Left ventricle myocardium inferior (tissue), 1 donor: ENCODE results near the gene ESD. TPM values are rescaled to one million over a fixed set of nuclear protein-coding genes. Genes with fewer than 3 reads are reported as not detected.
"Not testable (repeated sequence)": the region's sequence is repeated elsewhere in the genome, so short reads cannot be mapped to it uniquely, and the experiment has no call there.

Experiments
- DNase-seq: peaks from one replicate; pipeline ENCODE4 v3.0.0-alpha.2; 2020
- H3K27ac ChIP-seq: fragments of 200-600 bp; replicated peaks from 2 replicates; pipeline ENCODE4 v1.8.0; 2021
- H3K27me3 ChIP-seq: fragments of 200-600 bp; 2 replicates; pipeline ENCODE4 v1.8.0; 2021; ENCODE audit warnings: low read depth
- H3K36me3 ChIP-seq: fragments of 200-600 bp; 2 replicates; pipeline ENCODE4 v1.8.0; 2021
- H3K4me1 ChIP-seq: fragments of 200-600 bp; 2 replicates; pipeline ENCODE4 v1.8.0; 2021
- H3K4me3 ChIP-seq: fragments of 200-600 bp; 2 replicates; pipeline ENCODE4 v1.8.0; 2021; ENCODE audit warnings: mild to moderate bottlenecking, moderate library complexity
- H3K9me3 ChIP-seq: fragments of 200-600 bp; replicated peaks from 2 replicates; pipeline ENCODE4 v1.8.0; 2021
- intact Hi-C: fragments of 100-400 bp; cut with micrococcal nuclease; formaldehyde crosslinking; loops from one replicate; pipeline ENCODE4 v1.11.0; 2022
- total RNA-seq: library from RNA; stranded (reverse); fragmentation: NEBNext Ultra II Directional; extraction: Animal tissue kit (Norgen Biotek cat#: 25700); gene quantifications from one replicate; pipeline ENCODE4 v1.2.1, GENCODE V29; 2021
- TF ChIP-seq, protein P1 (sequence below): fragments of 200-600 bp; IDR thresholded peaks from 2 replicates; pipeline ENCODE4 v1.8.0; 2021; ENCODE audit warnings: antibody characterized with exemption, mild to moderate bottlenecking, borderline replicate concordance
- donor health status: DM: no; HTN: yes; CAD: no; lungs with severe emphysema.

The ESD gene
- total RNA-seq, 1 donor from 2014 or later, result 98.5 TPM

DNA sequence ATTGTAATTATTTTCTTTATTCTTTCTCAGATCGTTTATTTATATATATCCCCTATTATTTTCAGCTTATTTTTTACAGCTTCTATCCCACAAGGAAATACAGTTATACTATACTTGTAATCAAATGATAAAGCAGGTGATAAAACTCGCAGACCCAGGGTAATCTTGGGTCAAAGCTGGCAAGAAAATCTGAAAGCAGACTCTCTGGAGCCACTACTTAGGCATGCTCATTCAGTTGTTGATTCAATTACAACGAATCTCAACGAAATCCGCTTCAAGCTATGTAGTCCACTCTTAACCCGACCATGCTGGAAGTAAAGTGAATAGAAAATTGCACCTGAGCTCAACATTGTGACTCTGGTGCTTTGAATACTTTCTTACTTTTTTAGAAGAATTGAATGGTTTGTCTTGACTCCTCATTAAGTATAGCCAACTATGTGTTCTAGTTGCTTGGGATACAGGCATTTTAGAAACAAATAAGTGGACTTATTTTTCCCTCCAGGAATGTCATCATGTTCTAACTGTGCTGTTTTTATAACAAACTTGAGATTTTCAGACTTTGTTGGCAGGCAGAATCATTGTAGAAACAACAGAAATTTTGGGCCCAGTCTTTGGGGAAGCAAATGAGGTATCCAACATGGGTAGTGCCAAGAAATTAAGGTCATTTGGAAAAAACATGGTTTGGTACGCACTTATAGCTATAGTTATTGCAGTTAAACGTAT lies 21.4 kb downstream of the ESD start:
- H3K9me3 ChIP-seq, result no peaks in the 10 kb centered on the region
- intact Hi-C loops, result no loop called here
- TF ChIP-seq, protein P1, sequence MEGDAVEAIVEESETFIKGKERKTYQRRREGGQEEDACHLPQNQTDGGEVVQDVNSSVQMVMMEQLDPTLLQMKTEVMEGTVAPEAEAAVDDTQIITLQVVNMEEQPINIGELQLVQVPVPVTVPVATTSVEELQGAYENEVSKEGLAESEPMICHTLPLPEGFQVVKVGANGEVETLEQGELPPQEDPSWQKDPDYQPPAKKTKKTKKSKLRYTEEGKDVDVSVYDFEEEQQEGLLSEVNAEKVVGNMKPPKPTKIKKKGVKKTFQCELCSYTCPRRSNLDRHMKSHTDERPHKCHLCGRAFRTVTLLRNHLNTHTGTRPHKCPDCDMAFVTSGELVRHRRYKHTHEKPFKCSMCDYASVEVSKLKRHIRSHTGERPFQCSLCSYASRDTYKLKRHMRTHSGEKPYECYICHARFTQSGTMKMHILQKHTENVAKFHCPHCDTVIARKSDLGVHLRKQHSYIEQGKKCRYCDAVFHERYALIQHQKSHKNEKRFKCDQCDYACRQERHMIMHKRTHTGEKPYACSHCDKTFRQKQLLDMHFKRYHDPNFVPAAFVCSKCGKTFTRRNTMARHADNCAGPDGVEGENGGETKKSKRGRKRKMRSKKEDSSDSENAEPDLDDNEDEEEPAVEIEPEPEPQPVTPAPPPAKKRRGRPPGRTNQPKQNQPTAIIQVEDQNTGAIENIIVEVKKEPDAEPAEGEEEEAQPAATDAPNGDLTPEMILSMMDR, result no peak
- H3K4me3 ChIP-seq, result no peak overlapping the region
- H3K27ac ChIP-seq, result no peak overlapping the region
- peaks cover 13% of the 10 kb centered on the region for H3K4me1 ChIP-seq
- H3K36me3 ChIP-seq, result peaks cover 97% of the 10 kb centered on the region
- DNase-seq, result no peak
- no peaks in the 10 kb centered on the region for H3K27me3 ChIP-seq

DNA sequence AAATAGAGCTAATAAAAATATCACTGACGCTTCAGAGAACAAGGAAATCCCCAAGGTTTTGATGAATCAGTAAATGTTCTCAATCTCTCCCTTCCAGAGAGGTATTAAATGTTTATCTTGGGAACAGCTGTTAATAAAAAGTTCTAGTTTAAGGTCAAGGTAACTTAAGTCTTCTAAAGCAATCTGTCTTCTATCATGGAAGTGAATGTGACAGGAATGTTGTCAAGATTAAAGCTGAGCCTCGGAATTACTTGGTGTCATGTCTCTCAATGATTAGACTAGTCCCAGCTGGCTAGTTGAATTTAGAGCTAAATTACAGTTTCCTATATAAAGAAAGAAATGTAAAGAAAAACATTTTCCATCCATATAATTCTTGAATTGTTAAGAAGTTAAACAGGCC lies 23.4 kb downstream of the ESD start:
- intact Hi-C loops, result no loop called here
- Histone ChIP-seq H3K4me3 (no peak overlapping the region), H3K4me1 (peaks cover 13% of the 10 kb centered on the region), H3K9me3 (no peaks in the 10 kb centered on the region), H3K36me3 (peaks cover 89% of the 10 kb centered on the region), H3K27ac (no peak overlapping the region), H3K27me3 (no peaks in the 10 kb centered on the region)
- TF ChIP-seq, protein P1, result no peak
- DNase-seq, result no peak

DNA sequence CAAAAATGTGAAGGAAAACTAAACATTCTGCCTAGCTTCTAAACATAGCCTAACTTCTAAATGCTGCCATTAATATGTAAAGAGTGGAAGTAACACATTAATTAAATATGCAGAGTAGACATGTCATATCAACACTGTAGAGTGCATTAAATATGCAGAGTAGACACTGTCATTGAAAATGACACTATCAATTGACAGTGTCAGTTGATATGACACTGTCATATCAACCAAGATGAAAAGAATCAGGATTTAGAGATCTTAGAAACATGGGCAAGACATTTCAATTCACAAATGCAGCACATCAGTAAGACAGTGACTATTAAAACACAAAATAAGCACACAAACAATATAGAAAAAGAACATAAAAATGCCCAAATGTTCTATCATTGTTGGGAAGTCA lies 25.3 kb downstream of the ESD start:
- TF ChIP-seq, protein P1, result no peak
- Histone ChIP-seq H3K27ac (no peak overlapping the region), H3K27me3 (no peaks in the 10 kb centered on the region), H3K4me3 (no peak overlapping the region), H3K4me1 (peaks cover 13% of the 10 kb centered on the region), H3K36me3 (peaks cover 71% of the 10 kb centered on the region), H3K9me3 (no peaks in the 10 kb centered on the region)
- DNase-seq, result no peak
- intact Hi-C loops, result no loop called here

DNA sequence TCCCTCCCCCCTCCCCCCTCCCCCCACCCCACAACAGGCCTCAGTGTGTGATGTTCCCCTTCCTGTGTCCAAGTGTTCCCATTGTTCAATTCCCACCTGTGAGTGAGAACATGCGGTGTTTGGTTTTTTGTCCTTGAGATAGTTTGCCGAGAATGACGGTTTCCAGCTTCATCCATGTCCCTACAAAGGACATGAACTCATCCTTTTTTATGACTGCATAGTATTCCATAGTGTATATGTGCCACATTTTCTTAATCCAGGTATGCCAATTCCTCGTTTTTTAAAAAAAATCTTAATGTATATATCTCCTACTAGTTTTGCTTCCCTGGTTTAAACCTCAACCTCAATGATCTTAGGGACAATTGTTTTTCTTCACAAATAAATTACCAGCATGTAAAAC lies 27.0 kb downstream of the ESD start:
- DNase-seq, intact Hi-C loops: not testable (repeated sequence)
- H3K36me3 ChIP-seq, result peaks cover 56% of the 10 kb centered on the region

DNA sequence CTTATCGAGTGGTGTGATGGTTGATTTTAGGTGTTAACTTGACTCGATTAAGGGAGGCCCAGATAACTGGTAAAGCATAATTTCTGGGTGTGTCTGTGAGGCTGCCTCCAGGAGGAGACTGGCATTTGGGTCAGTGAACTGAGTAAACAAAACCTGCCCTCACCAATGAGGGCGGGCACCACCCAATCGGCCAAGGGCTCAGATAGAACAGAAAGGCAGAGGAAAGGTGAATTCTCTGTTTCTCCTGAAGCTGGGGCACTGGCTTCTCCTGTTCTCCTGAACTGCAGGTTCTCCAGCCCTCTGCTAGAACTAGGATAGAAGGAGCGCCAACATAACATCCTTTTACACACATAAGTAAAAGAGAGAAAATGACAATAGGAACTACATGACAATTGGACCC lies 35.1 kb downstream of the ESD start:
- intact Hi-C loops, result no loop called here
- DNase-seq, result no peak
- Histone ChIP-seq H3K27ac (no peak overlapping the region), H3K4me3 (no peak overlapping the region), H3K9me3 (no peaks in the 10 kb centered on the region), H3K27me3 (no peaks in the 10 kb centered on the region), H3K4me1 (no peaks in the 10 kb centered on the region), H3K36me3 (no peaks in the 10 kb centered on the region)
- TF ChIP-seq, protein P1, result no peak

More for the DNA sequence above, 27.0 kb downstream of the ESD start:
- not testable (repeated sequence) for H3K4me1 ChIP-seq, H3K9me3 ChIP-seq, H3K4me3 ChIP-seq, H3K27me3 ChIP-seq, H3K27ac ChIP-seq

DNA sequence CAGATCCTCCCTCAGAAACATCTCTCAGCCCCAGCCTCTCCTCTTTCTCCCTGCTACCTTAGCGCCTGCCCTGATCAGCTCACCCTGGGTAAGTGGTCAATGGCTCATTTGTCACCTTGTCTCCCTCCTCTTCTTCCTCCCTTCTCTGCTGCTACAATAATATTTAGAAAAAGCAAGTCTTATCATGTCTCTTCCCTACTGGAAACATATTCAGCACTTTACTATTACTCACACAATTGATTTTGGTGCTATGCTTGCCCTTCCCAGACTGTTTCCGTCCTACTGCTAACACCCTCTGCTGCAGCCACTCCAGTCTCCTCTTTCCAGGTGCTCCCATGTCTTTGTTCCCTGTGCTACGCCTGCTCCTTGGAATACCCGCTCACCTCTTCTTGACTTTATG lies 35.8 kb downstream of the ESD start:
- Histone ChIP-seq H3K27ac (no peak overlapping the region), H3K4me3 (no peak overlapping the region), H3K4me1 (no peaks in the 10 kb centered on the region), H3K27me3 (no peaks in the 10 kb centered on the region), H3K36me3 (no peaks in the 10 kb centered on the region), H3K9me3 (no peaks in the 10 kb centered on the region)
- intact Hi-C loops, result no loop called here
- DNase-seq, result no peak
- TF ChIP-seq, protein P1, result no peak
